ENCODE results near the gene H2AZ1. TPM values are rescaled to one million over a fixed set of nuclear protein-coding genes. Genes with fewer than 3 reads are reported as not detected.

H2AZ1 gene
- total and polyA plus RNA-seq, 9 donors = 99.7 to 257 (median 144) TPM

GRCh38 chr4:99918656-99919055, 31.4 kb downstream of the H2AZ1 start:
- H3K4me1 ChIP-seq (ENCODE audit: insufficient read depth) = no peaks in the 10 kb centered on the region
- no peaks in the 10 kb centered on the region for H3K27me3 ChIP-seq
- intact Hi-C loops (cut with DNase I) = no loop called here
- WGBS, 3 donors = 96 to 100% (median 100%) methylated on average over 2 of the region's 2 CpGs
- no peaks in the 10 kb centered on the region for H3K36me3 ChIP-seq
- H3K27ac ChIP-seq = no peak overlapping the region
- DNase-seq = no peak
- TF ChIP-seq CTCF (IDR thresholded peaks at IDR 0.05) = no peak
- no peak for TF ChIP-seq EP300 (IDR thresholded peaks at IDR 0.05)
- no peak for TF ChIP-seq POLR2A (IDR thresholded peaks at IDR 0.05)
- H3K4me3 ChIP-seq = no peak overlapping the region
- peaks cover 0 to 3% of the 10 kb centered on the region in 2 donors for H3K9me3 ChIP-seq

- H3K27me3 ChIP-seq = no peaks in the 10 kb centered on the region
- TF ChIP-seq POLR2A (IDR thresholded peaks at IDR 0.05) = no peak
- no peak overlapping the region for H3K27ac ChIP-seq
- H3K9me3 ChIP-seq = peaks cover 0 to 3% of the 10 kb centered on the region in 2 donors
- no peaks in the 10 kb centered on the region for H3K4me1 ChIP-seq (ENCODE audit: insufficient read depth)
- DNase-seq = no peak
- intact Hi-C loops (cut with DNase I) = no loop called here
- 96 to 98% (median 96%) methylated on average over 3 of the region's 3 CpGs for WGBS, 3 donors
- H3K36me3 ChIP-seq = no peaks in the 10 kb centered on the region
- H3K4me3 ChIP-seq = no peak overlapping the region
Measured at GRCh38 chr4:99917575-99917974, 32.5 kb downstream of the H2AZ1 start.

DNA sequence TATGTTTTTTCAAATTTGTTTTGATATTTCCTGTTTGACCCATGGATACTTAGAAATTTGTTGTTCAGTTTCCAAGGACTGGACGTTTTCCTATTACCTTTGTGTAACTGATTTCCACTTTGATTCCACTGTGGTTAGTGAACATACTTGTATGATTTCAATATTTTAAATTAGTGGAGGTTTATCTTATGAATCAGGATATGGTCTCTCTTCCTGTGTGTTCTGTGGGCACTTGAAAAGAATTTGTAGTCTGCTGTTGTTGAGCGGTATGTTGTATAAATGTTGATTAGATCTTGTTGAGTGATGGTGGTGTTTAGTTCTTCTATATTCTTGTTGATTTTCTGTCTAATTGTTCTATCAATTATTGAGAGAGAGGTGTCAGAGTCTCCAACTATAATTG, 34.6 kb downstream of the H2AZ1 start:
- no peak for DNase-seq
- Histone ChIP-seq H3K27me3 (no peaks in the 10 kb centered on the region), H3K36me3 (no peaks in the 10 kb centered on the region), H3K9me3 (peaks cover 0 to 3% of the 10 kb centered on the region in 2 donors), H3K4me1 (ENCODE audit: insufficient read depth) (no peaks in the 10 kb centered on the region), H3K4me3 (no peak overlapping the region), H3K27ac (no peak overlapping the region)
- TF ChIP-seq CTCF (IDR thresholded peaks at IDR 0.05) (no peak), POLR2A (IDR thresholded peaks at IDR 0.05) (no peak), EP300 (IDR thresholded peaks at IDR 0.05) (no peak)
- WGBS, 3 donors = 92 to 97% (median 93%) methylated on average over 2 of the region's 2 CpGs
- intact Hi-C loops (cut with DNase I) = no loop called here

Other genes starting within 250 kb of the H2AZ1 start
- gene DAPP1, start 133.4 kb downstream of the H2AZ1 start, total RNA-seq = 1 to 10 TPM in 2 of 7 donors, under 1 TPM in 5; 0.40 to 4.1 (median 0.65) TPM
- gene DAPP1, start 133.4 kb downstream of the H2AZ1 start, polyA plus RNA-seq = 1 to 10 TPM in 1 of 2 donors, under 1 TPM in 1; 0.34 to 1.6 TPM
- 10 to 100 TPM; 36.5 to 52.4 (median 43.7) TPM for gene LAMTOR3, start 55.8 kb downstream of the H2AZ1 start, total RNA-seq
- gene LAMTOR3, start 55.8 kb downstream of the H2AZ1 start, polyA plus RNA-seq = 10 to 100 TPM; 47.7 to 53.4 TPM
- 10 to 100 TPM; 24.0 to 47.8 (median 38.4) TPM for gene DNAJB14, start 3.7 kb downstream of the H2AZ1 start, total RNA-seq
- 10 to 100 TPM; 10.5 to 15.2 TPM for gene DNAJB14, start 3.7 kb downstream of the H2AZ1 start, polyA plus RNA-seq
- 1 to 10 TPM; 1.1 to 9.3 (median 5.0) TPM for gene DDIT4L, start 240.2 kb upstream of the H2AZ1 start, total RNA-seq
- gene DDIT4L, start 240.2 kb upstream of the H2AZ1 start, polyA plus RNA-seq = 1 to 10 TPM; 3.7 to 5.2 TPM